ENCODE results near the gene KLHL21. TPM values are rescaled to one million over a fixed set of nuclear protein-coding genes. Genes with fewer than 3 reads are reported as not detected.

The KLHL21 gene
- total RNA-seq, 1 donor from 2014 or later = 147 TPM

DNA sequence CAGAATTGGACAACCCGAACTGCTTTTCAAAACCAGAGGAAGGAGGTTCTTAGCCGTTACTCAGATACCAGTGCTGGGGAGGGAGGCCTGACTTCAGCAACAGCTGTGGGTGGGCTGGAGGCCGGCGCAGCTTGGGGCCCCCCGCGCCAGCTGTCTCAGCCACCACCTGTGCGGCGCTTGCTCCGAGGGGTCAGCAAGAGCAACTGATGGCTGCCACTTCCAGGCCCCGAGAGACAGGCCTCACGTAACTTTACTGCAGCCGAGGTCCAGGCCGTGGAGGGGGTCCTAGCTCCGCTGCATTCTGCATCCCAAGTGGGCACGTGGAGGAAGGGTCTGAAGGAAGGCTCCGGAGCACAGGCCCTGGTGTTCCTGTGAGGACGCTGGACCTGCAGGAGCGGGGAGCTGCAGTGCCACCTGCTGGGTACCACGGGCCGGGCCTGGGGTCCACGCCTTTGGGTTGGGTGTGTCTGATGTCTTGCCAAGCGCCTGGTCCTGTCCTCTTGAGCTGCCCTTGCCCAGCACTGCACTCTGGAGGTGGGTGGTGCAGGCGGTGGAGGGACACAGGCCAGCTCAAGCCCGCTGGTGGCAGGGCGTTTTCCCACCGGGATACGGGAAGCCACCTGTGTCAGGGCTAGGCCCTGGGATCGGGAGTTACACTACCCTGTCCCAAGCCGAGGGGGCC, 31.8 kb upstream of the KLHL21 start:
- Histone ChIP-seq H3K4me3 (no peak overlapping the region), H3K4me1 (peaks cover 2 to 13% of the 10 kb centered on the region in 2 donors), H3K9me3 (no peaks in the 10 kb centered on the region), H3K36me3 (peaks cover 48 to 80% of the 10 kb centered on the region in 2 donors), H3K27me3 (no peaks in the 10 kb centered on the region), H3K27ac (no peak overlapping the region)
- no peak for DNase-seq (ENCODE audit: low spot score in 2 of 2)
- TF ChIP-seq, protein P1, sequence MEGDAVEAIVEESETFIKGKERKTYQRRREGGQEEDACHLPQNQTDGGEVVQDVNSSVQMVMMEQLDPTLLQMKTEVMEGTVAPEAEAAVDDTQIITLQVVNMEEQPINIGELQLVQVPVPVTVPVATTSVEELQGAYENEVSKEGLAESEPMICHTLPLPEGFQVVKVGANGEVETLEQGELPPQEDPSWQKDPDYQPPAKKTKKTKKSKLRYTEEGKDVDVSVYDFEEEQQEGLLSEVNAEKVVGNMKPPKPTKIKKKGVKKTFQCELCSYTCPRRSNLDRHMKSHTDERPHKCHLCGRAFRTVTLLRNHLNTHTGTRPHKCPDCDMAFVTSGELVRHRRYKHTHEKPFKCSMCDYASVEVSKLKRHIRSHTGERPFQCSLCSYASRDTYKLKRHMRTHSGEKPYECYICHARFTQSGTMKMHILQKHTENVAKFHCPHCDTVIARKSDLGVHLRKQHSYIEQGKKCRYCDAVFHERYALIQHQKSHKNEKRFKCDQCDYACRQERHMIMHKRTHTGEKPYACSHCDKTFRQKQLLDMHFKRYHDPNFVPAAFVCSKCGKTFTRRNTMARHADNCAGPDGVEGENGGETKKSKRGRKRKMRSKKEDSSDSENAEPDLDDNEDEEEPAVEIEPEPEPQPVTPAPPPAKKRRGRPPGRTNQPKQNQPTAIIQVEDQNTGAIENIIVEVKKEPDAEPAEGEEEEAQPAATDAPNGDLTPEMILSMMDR (IDR thresholded peaks at IDR 0.05) = peak in 2 of 3 experiments; percentile 41 to 42
- intact Hi-C loops (cut with DNase I) = no loop called here

DNA sequence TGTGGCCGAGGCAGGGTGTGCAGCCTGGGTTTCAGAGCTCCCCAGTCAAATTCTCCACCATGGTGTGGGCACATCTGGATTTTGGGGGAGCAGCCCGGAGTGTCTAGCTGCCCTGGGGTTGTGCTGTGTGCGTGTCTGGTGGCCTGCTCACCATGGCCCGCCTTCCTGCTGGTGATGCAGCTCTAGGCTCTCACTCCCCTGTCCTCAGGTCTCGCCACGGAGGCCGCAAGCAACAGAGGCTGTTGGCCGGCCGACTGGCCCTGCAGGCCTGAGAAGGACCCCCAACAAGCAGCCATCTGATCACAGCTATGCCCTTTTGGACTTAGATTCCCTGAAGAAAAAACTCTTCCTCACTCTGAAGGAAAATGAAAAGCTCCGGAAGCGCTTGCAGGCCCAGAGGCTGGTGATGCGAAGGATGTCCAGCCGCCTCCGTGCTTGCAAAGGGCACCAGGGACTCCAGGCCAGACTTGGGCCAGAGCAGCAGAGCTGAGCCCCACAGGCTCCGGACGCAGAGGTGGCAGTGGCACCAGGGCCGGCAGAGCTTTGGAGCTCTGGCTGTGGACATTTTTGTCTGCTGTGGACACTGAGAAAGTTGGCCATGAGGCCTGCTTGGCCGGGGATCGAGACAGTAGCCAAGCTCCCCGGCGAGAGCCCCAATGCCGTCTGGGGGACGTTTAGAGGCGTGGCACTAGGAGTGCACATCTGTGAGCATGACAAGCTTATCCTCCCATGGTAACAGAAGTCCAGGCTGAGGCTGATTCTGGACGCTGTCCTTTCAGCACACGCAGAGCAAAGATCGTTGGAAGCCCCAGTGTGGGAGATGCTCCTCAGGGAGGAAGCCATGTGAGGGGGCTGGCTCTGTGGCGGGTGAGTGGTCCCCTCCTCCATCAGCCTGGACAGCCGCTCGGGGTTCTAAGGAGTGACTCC, 30.2 kb upstream of the KLHL21 start:
- DNase-seq (ENCODE audit: low spot score in 2 of 2) = no peak
- intact Hi-C loops (cut with DNase I) = no loop called here
- TF ChIP-seq, protein P1 (IDR thresholded peaks at IDR 0.05) = no peak
- Histone ChIP-seq H3K4me1 (peaks cover 0 to 5% of the 10 kb centered on the region in 2 donors), H3K27ac (no peak overlapping the region), H3K27me3 (no peaks in the 10 kb centered on the region), H3K9me3 (no peaks in the 10 kb centered on the region), H3K4me3 (no peak overlapping the region), H3K36me3 (peaks cover 63 to 84% of the 10 kb centered on the region in 2 donors)

DNA sequence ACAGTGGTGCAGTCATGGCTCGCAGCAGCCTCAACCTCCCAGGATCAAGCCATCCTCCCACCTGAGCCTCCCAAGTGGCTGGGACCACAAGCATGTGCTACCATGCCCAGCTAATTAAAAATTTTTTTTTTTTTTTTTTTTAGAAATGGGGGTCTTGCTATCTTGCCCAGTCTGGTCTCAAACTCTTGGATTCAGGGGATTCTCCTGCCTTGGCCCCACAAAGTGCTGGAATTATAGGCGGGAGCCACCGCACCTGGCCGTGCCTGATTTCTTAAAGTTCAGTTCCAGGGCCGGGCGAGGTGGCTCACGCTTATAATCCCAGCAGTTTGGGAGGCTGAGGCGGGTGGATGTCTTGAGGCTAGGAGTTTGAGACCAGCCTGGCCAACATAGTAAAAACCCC, 28.4 kb upstream of the KLHL21 start:
- intact Hi-C loops (cut with DNase I) = loop anchor here (2.0 kb wide), 1 partner anchor 48 kb away; no protein-coding TSS in a partner anchor
- TF ChIP-seq, protein P1 (IDR thresholded peaks at IDR 0.05) = no peak

DNA sequence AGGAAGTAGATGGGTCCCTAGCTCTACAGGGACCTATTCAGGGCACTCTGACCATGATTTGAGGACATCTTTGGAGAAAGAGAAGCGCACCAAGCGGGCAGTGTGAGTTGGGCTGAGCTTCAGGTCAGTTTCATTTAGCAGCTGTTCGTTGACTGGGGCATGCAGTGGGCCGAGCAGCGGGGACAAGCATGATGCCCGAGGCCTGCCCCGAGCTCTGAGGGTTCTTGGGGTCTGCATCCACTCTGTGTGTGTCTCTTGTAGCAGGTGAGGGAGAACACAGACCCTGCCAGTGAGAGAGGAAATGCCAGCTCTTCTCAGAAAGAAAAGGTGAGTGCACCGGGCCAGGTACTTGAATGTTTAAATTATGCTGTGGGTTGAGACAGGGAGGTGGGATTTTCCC, 27.4 kb upstream of the KLHL21 start:
- H3K4me3 ChIP-seq = no peak overlapping the region
- no peak for DNase-seq (ENCODE audit: low spot score in 2 of 2)
- peaks cover 0 to 8% of the 10 kb centered on the region in 2 donors for H3K4me1 ChIP-seq
- no peaks in the 10 kb centered on the region for H3K27me3 ChIP-seq
- H3K36me3 ChIP-seq = peaks cover 56 to 62% of the 10 kb centered on the region in 2 donors
- intact Hi-C loops (cut with DNase I) = loop anchor here (2.0 kb wide), 1 partner anchor 49 kb away; no protein-coding TSS in a partner anchor
- no peaks in the 10 kb centered on the region for H3K9me3 ChIP-seq
- no peak overlapping the region for H3K27ac ChIP-seq
- TF ChIP-seq, protein P1 (IDR thresholded peaks at IDR 0.05) = no peak

More for the DNA sequence above, 28.4 kb upstream of the KLHL21 start:
- no peaks in the 10 kb centered on the region for H3K9me3 ChIP-seq
- no peaks in the 10 kb centered on the region for H3K27me3 ChIP-seq
- DNase-seq (ENCODE audit: low spot score in 2 of 2) = no peak
- no peak overlapping the region for H3K4me3 ChIP-seq
- peaks cover 0 to 6% of the 10 kb centered on the region in 2 donors for H3K4me1 ChIP-seq
- H3K27ac ChIP-seq = no peak overlapping the region
- H3K36me3 ChIP-seq = peaks cover 56 to 71% of the 10 kb centered on the region in 2 donors

DNA sequence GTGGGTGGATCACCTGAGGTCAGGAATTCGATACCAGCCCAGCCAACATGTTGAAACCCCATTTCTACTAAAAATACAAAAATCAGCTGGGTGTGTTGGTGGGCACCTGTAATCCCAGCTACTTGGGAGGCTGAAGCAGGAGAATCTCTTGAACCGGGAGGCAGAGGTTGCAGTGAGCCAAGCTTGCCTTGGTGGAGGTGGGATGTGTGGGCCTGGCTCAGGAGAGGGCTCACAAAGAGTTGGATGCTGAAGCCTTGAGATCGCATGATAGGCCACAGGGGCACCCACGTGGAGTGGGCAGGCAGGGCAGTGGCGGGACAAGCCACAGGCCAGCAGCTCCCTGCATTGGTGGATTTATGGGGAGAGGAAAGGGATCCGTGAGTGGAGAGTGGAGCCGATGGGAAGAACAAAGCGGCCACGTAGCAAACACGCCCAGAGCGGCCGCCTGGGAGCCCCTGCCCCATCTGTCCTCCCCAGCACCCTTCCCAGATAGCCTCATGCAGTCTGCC, 26.4 kb upstream of the KLHL21 start:
- Histone ChIP-seq H3K27me3 (no peaks in the 10 kb centered on the region), H3K36me3 (peaks cover 52 to 53% of the 10 kb centered on the region in 2 donors), H3K4me3 (no peak overlapping the region), H3K9me3 (no peaks in the 10 kb centered on the region), H3K4me1 (peaks cover 4 to 14% of the 10 kb centered on the region in 2 donors), H3K27ac (no peak overlapping the region)
- TF ChIP-seq, protein P1 (IDR thresholded peaks at IDR 0.05) = no peak
- intact Hi-C loops (cut with DNase I) = loop anchor here (10.0 kb wide), 1 partner anchor 76 kb away; the partner anchor contains the start of gene DNAJC11
- no peak for DNase-seq (ENCODE audit: low spot score in 2 of 2)

Measured in ascending aorta (tissue), 2 donors.